Lung (tissue), 12 donors: ENCODE data around the gene ACTC1. TPM values are rescaled to one million over a fixed set of nuclear protein-coding genes. Genes with fewer than 3 reads are reported as not detected.

Source experiments
- ATAC-seq: fragments of 200-7000 bp; cut with Tn5 transposase; one replicate; pipeline ENCODE4 v1.9.1; 2020; ENCODE audit warnings: moderate number of reproducible peaks; ENCODE audit not compliant: insufficient read depth, low FRiP score
- DNase-seq, 3 donors: peaks; one replicate each; pipeline ENCODE4 v3.0.0-alpha.2; 2013 to 2017
- H3K27ac ChIP-seq, 2 donors: one replicate each; pipeline ENCODE4 v1.5.1; 2013; ENCODE audit warnings: mild to moderate bottlenecking in 2 of 2, moderate library complexity in 2 of 2, control low read depth in 1 of 2, inconsistent platforms in 1 of 2, low read depth in 1 of 2, low read length in 1 of 2
- H3K27me3 ChIP-seq, 3 donors: one replicate each; pipeline ENCODE4 v1.5.1; 2013; ENCODE audit warnings: low read length in 2 of 3; ENCODE audit not compliant: control insufficient read depth in 3 of 3, insufficient read depth in 3 of 3
- H3K36me3 ChIP-seq, 4 donors: one replicate each; pipeline ENCODE4 v1.5.1; 2013; ENCODE audit warnings: low read length in 4 of 4, mild to moderate bottlenecking in 1 of 4, moderate library complexity in 1 of 4; ENCODE audit not compliant: control insufficient read depth in 4 of 4, insufficient read depth in 4 of 4
- H3K4me1 ChIP-seq, 5 donors: one replicate each; pipeline ENCODE4 v1.5.1; 2013; ENCODE audit warnings: low read length in 5 of 5, mild to moderate bottlenecking in 2 of 5, moderate library complexity in 1 of 5; ENCODE audit not compliant: control insufficient read depth in 5 of 5, insufficient read depth in 5 of 5
- H3K4me3 ChIP-seq: one replicate; pipeline ENCODE4 v1.5.1; 2013; ENCODE audit warnings: mild to moderate bottlenecking, control low read depth, moderate library complexity
- H3K9ac ChIP-seq, 2 donors: one replicate each; pipeline ENCODE4 v1.5.1; 2013; ENCODE audit warnings: low read length in 2 of 2, control low read depth in 1 of 2; ENCODE audit not compliant: insufficient read depth in 1 of 2
- H3K9me3 ChIP-seq, 4 donors: one replicate each; pipeline ENCODE4 v1.5.1; 2013; ENCODE audit warnings: low read length in 3 of 4, mild to moderate bottlenecking in 1 of 4, moderate library complexity in 1 of 4; ENCODE audit not compliant: control insufficient read depth in 4 of 4, insufficient read depth in 3 of 4
- WGBS, 2 donors: extraction: QIAGEN DNeasy Blood & Tissue Kit; methylation state at CpG; one replicate each; pipeline ENCODE4 v1.1.7; 2013; 5-methylcytosine and 5-hydroxymethylcytosine counted together
- polyA plus RNA-seq, 2 donors: library from polyadenylated mRNA; stranded (reverse); fragments of 200-250 nt; gene quantifications; one replicate each; pipeline ENCODE4 v1.2.1, GENCODE V29; 2013
- total RNA-seq, 2 donors: library from RNA; depleted of rRNA in 1 of 2; stranded (reverse); fragments of >200 nt in 1 of 2; gene quantifications; one replicate each; pipeline ENCODE4 v1.2.1, GENCODE V29; 2014 to 2021
- TF ChIP-seq, protein P1 (sequence below): IDR thresholded peaks from 2 replicates; pipeline ENCODE4 v1.5.1; 2012; ENCODE audit warnings: mild to moderate bottlenecking; ENCODE audit errors: control extremely low read depth, extremely low read depth
- donor health status: control.
- donor health status: control.
- donor health status: Bipolar disorder and iron deficiency.
- donor health status: healthy.
- donor health status: DM: yes; HTN: yes; CAD: no.

The ACTC1 gene
- total and polyA plus RNA-seq, 4 donors, result 0.13 to 13.0 (median 1.8) TPM

GRCh38 chr15:34820110-34820509 lies 24.8 kb upstream of the ACTC1 start:
- no peak overlapping the region for H3K9ac ChIP-seq
- DNase-seq, result no peak
- 81 to 83% methylated on average over 5 of the region's 5 CpGs for WGBS, 2 donors
- H3K27ac ChIP-seq, result no peak overlapping the region
- peaks cover 0 to 2% (median 0%) of the 10 kb centered on the region in 5 donors for H3K4me1 ChIP-seq
- TF ChIP-seq, protein P1, sequence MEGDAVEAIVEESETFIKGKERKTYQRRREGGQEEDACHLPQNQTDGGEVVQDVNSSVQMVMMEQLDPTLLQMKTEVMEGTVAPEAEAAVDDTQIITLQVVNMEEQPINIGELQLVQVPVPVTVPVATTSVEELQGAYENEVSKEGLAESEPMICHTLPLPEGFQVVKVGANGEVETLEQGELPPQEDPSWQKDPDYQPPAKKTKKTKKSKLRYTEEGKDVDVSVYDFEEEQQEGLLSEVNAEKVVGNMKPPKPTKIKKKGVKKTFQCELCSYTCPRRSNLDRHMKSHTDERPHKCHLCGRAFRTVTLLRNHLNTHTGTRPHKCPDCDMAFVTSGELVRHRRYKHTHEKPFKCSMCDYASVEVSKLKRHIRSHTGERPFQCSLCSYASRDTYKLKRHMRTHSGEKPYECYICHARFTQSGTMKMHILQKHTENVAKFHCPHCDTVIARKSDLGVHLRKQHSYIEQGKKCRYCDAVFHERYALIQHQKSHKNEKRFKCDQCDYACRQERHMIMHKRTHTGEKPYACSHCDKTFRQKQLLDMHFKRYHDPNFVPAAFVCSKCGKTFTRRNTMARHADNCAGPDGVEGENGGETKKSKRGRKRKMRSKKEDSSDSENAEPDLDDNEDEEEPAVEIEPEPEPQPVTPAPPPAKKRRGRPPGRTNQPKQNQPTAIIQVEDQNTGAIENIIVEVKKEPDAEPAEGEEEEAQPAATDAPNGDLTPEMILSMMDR, result no peak
- no peak overlapping the region for H3K4me3 ChIP-seq
- no peaks in the 10 kb centered on the region for H3K36me3 ChIP-seq
- ATAC-seq, result no peak
- H3K9me3 ChIP-seq, result no peaks in the 10 kb centered on the region
- no peaks in the 10 kb centered on the region for H3K27me3 ChIP-seq

DNA sequence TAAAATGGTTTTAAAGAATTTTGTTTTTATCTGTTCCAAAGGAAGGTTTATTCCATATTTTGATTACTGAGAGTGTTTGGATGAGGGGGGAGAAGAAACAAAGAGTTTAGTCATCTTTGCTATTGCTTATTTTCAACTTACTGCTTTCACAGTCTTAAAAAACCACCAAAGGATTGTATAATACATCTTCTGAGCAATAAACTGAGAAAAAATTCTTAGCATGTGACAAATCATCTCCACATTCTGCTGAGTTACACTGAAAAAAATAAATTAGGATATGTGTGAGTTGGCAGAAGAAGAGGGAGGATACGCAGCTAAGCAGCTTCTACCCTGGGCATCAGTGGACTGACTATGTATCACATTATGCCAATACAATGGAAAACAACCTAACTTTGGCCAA lies 23.2 kb upstream of the ACTC1 start:
- Histone ChIP-seq H3K27me3 (no peaks in the 10 kb centered on the region), H3K4me3 (no peak overlapping the region), H3K4me1 (peaks cover 0 to 5% (median 0%) of the 10 kb centered on the region in 5 donors), H3K9me3 (no peaks in the 10 kb centered on the region), H3K9ac (no peak overlapping the region), H3K27ac (no peak overlapping the region), H3K36me3 (no peaks in the 10 kb centered on the region)
- no peak for DNase-seq
- TF ChIP-seq, protein P1, result no peak
- 86 to 100% methylated on average over 1 of the region's 1 CpG for WGBS, 2 donors
- no peak for ATAC-seq

- no peak overlapping the region for H3K27ac ChIP-seq
- H3K27me3 ChIP-seq, result no peaks in the 10 kb centered on the region
- H3K4me1 ChIP-seq, result peaks cover 0 to 6% (median 0%) of the 10 kb centered on the region in 5 donors
- ATAC-seq, result no peak
- no peaks in the 10 kb centered on the region for H3K36me3 ChIP-seq
- H3K9ac ChIP-seq, result no peak overlapping the region
- no peak for DNase-seq
- no peak overlapping the region for H3K4me3 ChIP-seq
- TF ChIP-seq, protein P1, result no peak
- H3K9me3 ChIP-seq, result no peaks in the 10 kb centered on the region
- 59 to 89% methylated on average over 1 of the region's 1 CpG for WGBS, 2 donors
Measured at GRCh38 chr15:34815836-34816235, 20.5 kb upstream of the ACTC1 start.
